HG03280 (cell line): ENCODE measurements around the gene AGBL5.

Experiments
- ATAC-seq: cut with Tn5 transposase; IDR thresholded peaks from one replicate; pipeline ENCODE4 v1.9.1; 2021; ENCODE audit warnings: mild to moderate bottlenecking, moderate library complexity; ENCODE audit not compliant: unreplicated experiment

Gene AGBL5

DNA sequence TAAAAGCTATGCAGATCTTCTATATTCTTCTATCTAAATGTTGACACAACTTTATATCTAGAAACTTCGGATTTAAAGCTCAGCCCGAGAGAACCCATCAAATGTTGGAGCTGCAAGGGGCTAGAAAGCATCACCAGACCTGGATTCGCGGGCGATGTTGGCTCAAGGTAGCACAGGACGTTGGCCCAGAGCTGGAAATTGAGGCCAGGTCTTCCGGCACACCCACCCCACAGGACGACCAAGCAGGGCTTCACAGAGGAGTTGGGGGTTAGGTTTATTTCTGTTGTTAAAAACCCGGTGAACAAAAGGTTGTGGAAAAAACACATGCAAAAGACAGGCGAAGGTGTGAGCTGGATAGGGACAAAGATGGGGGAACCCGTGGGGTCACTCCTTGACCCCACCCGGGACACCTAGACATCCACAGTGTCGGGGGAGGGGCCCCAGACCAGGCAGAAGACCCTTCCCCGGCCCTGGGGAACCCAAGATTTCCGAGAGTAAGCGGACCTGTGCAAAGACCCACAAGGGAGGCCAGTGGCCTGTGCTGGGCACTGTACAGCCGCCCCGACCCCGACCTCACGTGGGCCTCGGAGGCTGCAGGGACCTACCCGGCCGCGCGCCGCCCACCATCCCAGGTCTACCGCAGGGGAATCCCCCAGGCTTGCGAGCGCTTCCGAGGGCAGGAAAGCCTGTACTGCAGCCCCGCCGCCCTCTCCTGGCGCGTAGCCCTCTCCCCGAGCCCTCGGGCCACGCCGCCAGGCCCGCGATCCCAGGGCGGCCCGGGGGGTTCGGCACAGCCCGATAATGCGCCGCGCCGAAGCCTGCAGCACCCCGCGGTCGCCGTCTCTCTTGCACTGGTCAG lies 1.8 kb upstream of the AGBL5 start:
- ATAC-seq: peak; percentile 13

DNA sequence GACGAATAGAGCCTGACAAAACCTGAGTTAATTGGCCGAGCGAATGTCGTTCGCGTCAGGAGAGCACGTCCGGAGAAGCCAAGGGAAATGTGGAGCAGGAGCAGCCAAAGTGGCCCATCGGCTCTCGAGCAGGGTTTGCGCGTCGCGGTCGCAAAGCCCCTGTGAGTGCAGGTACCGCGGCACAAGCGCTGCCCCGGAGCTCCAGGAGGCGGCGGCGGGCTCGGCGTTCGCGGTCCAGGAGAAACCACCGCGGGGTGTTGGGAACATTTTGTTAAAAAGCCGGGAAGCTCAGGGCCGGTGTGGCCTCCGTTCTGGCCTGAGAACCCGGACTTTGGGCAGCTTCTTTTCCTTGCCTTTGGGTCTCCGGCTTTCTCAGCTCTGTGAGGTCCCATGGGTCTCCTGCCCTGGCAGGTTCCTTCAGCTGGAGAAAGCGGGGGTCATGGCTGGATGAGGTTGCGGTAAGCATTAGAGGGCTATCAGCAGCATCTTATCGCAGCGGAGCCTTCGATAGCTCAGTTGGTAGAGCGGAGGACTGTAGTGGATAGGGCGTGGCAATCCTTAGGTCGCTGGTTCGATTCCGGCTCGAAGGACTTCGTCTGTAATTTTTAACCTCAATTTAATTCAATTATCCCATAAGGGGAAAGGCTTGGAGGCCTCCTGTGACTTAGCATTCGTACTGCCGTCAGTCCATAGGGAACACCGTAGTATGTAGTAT lies 1.0 kb upstream of the AGBL5 start:
- ATAC-seq: peak; percentile 47

DNA sequence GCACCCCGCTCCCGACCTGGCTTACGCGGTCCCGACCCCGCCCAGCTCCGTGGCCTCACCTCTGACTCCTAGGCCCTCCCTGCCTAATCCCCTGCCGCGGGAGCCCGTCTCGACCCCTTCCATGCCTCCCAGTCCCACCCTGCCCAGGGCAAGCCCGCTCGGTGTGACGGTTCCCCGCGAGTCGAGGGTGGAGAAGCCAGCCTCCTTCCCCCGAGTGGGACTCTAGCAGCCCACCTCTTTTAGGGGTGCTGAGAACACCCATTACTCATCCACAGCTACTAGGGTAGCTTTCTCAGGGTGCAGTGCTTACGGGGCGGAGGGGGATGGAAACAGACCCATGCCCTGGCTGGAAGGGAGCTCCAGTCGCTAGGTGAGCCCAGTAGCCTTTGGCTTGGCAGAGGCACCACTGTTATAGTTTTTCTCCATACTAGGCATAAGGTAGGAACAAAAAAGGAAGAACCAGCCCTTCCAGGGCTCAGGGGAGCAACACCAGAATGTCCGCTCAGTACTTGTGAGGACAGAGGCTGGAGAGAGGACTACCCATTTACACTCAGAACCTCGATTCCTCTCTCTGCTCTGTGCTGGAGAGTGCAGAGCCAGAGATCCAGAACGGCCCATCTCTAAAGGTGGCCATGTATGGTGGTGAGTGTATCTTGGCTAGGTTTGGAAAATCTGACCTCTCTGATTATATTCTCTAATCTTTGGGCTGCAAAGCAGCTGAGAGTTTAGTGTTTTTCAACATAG lies 606 bp downstream of the AGBL5 start:
- no peak for ATAC-seq

DNA sequence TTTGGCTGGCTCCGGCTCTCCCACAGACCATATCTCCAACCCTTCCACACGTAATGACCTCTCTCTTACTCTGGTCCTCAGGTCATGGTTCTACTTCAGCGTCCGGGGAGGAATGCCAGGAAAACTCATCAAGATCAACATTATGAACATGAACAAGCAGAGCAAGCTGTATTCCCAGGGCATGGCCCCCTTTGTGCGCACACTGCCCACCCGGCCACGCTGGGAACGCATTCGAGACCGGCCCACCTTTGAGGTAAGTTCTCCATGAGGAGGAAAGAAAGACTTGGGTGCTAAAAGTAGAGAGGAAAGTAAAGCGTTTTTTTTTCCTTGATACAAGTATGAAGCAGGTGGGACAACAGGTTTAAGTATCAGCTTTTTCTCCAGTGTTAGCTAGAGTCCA lies 1.9 kb downstream of the AGBL5 start:
- ATAC-seq: no peak

DNA sequence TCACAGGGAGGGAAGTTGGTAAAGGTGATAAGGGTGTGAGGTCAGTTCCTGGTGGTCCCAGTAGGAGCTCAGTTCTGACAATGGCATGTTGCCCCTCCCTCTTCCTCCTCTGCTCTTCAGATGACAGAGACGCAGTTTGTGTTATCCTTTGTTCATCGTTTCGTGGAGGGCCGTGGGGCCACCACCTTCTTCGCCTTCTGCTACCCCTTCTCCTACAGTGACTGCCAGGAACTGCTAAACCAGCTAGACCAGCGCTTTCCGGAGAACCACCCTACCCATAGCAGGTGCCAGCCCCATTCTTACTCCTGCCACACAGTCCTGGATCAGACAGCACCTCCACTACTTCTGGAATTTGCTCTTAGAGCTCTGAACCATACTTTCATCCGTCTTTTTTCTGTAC lies 2.3 kb downstream of the AGBL5 start:
- no peak for ATAC-seq

DNA sequence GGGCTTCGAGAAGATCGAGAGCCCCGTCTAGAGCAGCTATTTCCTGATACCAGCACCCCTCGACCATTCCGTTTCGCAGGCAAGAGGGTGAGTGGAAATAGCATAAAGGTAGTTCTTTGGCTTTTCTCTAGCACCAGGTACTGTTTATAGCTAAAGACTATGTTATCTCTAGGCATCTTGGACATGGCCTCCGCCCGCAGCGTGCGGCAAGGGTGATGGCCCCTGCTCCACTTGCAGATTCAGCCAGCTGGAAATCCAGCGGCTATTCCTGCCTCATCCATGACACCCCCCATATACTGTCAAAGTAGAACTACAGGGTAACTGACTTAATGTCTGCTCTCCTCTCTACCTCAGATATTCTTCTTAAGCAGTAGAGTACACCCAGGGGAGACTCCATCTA lies 3.3 kb downstream of the AGBL5 start:
- no peak for ATAC-seq

DNA sequence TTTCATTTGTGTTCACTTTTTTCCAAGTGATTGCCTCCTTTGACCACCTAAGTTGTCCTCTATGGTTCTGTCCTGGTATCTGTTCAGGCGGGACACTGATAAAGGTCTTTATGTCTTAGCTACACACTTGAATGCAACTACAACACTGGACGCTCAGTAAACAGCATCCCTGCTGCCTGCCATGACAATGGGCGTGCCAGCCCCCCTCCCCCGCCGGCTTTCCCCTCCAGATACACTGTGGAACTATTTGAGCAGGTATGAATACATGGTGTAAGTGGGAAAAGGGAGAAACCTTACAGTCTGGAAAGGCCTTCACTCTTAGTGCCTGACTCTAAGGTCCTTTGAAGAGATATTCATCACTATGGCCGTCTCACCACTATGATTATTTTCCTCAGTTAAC lies 5.7 kb downstream of the AGBL5 start:
- ATAC-seq: no peak

DNA sequence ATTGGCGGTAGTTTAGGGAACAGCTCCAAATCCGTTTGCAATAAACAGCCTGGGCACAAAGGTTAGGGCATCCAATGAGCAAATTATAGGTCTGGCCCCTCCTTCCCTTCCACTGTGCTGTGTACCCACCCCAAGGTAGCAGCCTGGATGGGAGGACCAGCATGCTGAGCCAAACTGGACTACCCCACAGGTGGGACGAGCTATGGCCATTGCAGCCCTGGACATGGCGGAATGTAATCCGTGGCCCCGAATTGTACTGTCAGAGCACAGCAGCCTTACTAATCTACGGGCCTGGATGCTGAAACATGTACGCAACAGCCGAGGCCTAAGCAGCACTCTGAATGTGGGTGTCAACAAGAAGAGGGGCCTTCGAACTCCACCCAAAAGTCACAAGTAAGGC lies 6.7 kb downstream of the AGBL5 start:
- no peak for ATAC-seq

DNA sequence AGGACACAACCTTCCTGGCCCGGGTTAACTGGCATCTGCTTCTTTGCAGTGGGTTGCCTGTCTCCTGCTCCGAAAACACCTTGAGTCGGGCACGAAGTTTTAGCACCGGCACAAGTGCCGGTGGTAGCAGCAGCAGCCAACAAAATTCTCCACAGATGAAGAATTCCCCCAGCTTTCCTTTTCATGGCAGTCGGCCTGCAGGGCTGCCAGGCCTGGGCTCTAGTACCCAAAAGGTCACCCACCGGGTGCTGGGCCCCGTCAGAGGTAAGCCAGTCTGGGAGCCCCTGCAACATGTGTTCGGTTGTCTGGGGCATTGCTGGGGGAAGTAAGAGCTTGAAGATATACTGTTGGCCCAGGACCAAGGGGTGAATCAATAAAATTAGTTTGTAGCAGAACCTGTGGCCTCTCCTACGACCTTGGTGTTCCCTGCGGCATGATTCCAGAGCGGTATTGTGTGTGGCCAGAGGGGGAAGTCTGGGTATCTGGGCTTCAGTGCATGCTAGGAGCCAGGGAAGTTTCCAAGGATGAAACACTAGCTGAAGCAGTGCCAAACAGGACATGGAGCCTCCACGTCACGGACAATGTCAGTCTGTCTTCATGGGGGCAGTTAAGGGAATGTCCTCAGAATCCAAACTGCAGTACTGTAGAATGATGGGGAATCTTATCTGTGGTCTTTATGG lies 7.8 kb downstream of the AGBL5 start:
- no peak for ATAC-seq

DNA sequence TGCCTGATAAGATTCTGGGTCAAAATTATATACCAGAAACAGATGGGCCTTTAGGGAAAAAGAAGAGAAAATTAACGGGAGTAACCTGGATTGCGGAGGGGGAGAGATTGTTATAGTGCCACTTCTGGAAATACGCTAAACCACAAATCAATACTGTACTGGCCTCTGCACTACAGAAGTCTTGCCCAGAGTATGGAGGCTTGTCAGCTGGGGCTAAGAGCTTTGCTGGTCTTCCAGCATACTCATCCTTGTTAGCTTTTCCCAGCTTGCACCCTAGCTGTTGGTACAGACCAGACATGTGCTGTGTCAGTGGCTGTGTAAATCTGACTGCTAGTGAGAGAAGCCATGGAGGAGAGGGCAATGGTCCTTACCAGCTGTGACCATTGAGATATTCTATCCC lies 8.9 kb downstream of the AGBL5 start:
- ATAC-seq: no peak

DNA sequence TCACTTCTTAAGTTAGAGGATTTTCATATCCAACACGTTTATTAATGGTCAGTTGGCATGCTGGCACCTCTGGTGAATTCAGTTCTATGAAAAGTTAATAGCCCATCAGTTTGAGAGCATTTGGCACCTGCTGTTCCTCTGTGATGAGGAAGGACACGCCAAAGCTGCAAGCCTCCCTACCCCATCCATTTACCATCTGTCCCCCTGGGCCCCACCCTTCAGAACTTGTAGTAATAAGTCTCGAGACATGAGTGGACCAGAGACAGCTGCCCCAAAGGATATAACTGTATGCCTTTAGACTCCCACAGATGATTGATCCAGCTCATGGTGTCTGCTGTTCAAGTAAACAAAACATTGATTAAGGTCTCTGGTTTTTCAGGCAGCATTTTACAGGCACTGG lies 13.7 kb downstream of the AGBL5 start:
- ATAC-seq: no peak

DNA sequence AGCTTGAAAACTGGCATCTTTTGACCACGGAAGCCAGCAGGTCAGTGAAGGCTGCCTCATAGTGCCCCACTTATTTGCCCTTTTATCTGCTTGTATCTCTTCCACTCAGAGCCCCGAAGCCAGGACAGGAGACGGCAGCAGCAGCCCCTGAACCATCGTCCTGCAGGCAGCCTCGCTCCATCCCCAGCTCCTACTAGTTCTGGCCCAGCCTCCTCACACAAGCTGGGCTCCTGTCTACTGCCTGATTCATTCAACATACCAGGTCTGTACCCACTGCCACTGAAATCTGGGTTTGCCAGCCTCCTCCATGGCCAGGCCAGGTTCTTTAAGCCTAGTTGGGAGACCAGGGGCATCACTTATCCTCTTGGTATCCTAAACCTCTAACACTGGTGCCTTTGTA lies 15.9 kb downstream of the AGBL5 start:
- no peak for ATAC-seq

DNA sequence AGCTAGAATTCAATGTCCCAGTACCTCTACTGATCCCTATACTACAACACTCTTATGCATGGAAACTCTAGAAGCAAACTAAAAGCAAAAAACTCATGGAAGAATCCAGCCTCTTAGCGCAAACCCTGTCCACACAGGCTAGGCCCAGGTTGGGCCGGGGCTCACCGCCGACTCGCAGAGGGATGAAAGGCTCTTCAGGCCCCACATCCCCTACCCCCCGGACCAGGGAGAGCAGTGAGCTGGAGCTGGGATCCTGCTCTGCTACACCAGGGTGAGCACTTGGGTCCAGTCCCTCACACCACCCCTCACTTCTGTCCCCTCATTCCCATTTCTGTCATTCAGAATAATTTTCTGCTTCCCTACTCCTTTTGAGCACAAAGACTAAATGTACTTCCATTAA lies 18.0 kb downstream of the AGBL5 start:
- ATAC-seq: no peak

DNA sequence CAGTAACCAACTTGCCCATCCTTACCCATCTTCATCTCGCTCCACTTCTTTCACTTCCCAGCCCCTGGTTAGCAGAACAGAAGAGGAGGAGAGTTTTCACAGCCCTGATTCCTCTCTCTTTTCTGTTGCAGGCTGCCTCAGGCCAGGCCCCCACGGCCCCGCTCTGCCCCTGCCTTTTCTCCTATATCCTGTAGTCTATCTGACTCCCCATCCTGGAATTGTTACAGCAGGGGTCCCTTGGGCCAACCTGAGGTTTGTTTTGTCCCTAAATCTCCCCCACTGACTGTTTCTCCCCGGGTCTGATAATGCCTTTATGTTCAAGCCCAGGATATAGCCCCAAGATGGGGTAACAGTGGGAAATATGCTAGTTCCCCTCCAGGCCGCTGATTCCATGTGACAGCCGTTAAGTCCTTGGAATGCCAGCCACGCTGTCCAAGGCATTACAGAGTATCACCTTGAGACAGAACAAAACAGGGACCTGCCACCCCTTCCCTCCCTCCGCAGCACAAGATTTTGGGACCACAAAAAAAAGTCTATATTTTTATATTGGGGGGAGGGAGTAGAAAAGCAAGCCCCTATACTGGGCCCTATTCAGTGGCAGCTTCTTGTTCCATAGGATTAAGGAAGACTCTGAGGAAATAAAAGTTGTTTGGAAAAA lies 18.6 kb downstream of the AGBL5 start:
- ATAC-seq: no peak

DNA sequence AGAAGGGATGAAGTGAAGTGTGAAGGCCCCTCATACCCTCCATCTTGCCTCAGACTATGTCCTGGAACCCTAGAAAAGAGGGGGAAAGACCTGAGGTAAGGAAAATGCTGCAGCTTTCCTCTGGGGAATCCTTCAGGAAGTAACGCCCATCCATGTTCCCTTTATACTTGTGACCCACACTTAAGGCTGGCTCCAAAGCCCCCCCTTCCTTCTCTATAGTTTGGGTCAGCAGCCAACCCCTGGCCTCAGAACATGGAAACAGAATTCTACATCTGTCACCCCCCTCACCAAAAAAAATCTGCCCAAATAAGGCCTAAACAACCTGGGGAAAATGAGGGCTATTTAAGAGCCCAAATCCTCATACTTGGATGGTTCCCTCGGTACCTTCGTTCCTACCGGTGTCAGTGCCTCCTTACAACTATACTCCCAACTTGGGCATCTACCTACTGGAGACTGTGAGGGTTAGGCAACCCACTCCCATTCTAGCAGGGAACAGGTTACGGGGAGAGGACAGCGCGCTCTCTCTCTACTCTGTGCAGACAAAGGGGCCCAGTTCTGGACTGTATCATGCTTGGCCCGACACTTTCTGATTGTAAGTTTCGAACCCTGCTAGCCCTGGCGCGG lies 19.3 kb downstream of the AGBL5 start:
- no peak for ATAC-seq

DNA sequence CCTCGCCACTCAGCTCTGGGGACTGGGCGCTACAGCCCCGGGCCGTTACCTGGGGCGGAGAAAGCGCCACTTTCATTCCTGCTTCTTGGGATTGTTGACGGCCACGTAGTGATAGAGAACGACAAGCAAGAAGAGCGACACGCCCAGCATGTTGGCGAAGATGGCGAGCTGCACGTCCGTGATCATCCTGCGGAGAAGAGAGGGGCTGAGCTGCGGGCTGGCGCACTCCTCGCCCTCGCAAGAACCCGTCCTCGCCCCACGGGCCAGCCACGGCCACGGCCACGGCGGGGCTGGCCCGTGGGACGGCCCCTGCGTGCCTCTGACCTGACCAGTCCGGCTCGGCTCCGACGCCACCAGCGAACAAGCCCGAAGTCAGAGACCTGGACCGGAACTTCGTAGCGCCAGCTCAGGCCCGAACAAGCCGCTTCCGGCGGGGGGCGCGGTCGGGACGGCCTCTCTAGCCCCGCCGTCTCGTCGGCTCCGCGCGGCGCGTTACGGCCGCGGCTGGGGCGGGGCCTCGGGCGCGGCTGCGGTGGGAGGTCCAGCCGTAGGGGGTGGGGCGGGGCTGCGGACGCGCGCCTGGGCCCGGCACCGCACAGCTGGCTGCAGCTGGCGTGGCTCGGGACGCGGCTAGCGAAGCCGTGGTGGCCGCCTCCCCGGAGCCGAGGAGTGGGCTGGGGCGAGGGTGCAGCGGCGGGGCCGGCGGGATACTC lies 20.0 kb downstream of the AGBL5 start, which contains the start of gene OST4:
Gene OST4, minus strand, starts transcription at position 378 of the 713 bp plus-strand sequence.
- peak; percentile 91 for ATAC-seq

DNA sequence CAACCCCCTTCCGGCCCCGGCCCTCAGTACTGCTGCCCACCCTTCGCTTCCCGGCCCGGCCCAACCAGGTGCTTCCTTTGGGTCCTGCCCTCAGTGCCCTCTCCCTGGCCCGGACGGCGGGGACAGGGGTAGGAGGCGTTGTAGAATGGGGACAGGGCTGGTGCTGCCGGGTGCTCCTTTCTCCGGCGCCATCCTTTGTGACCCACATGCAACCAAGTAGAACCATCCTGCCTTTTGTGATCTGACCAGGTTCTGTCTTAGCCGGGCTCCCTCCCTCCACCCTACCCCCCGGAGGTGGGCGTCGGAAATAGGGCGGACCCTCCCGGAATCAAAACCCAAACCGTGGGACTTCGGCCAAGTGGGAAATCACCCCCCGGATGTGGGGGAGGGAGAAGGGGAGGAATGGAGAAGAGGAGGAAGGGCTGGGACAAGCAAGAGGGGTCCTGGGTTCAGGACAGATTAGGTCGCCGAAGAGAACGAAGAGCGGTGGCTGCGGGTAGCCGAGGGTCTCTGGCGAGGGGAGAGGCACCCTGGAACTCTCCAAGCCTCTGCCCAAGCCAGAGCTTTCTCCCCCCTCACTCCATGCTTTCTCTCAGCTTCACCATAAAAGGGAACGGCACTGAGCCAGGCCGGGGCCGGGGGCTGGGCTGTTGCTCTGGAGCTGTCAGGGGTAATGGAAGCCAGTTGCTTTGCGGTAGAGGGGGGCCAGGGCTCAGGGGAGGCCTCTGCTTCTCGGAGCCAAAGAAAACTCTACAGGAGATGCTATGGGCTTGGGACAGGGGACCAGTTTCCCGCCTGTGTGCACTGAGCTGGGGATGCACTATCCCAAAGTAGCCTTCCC lies 20.7 kb downstream of the AGBL5 start:
- peak; percentile 8 for ATAC-seq

DNA sequence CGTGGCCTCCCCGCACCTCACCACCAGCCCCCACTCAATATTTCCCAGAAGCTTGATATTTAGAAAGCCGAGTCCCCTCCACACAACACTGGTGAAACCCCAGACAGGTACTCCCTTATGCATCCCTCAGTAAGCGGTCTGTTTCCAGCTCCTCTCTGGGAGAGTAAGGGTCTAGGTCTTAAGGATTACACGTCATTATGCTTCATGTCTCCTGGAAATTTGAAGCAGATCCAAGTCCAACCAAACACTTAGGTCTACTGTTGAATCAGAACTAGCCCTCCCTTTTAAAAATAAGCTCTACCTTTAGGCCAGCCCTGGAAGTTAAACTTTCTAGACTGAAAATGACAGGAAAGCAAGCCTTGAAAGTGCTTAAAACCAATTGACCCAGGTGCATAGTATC lies 21.5 kb downstream of the AGBL5 start:
- no peak for ATAC-seq

DNA sequence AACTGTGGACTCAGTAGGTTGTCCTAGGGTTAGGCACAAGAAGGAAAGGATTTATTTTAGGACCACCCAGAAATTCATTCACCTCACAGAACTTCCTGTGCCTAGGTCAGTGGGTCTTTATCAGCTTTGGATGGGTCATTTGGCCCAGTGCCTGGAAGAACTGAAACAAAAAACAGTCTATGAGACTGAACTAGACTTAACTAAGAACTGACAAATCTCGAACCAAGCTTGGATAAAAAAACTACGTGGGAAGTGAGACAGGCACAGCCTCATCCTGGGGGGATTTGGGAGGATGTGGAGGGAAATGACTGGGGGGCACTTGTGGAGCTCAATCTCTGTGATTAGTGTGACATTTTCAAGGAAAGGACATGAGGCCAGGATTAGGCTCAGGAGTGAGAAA lies 22.3 kb downstream of the AGBL5 start:
- ATAC-seq: no peak
